ENCODE measurements around the gene FETUB. TPM values are rescaled to one million over a fixed set of nuclear protein-coding genes. Genes with fewer than 3 reads are reported as not detected.

FETUB gene
- polyA plus RNA-seq, 3 donors: not detected

DNA sequence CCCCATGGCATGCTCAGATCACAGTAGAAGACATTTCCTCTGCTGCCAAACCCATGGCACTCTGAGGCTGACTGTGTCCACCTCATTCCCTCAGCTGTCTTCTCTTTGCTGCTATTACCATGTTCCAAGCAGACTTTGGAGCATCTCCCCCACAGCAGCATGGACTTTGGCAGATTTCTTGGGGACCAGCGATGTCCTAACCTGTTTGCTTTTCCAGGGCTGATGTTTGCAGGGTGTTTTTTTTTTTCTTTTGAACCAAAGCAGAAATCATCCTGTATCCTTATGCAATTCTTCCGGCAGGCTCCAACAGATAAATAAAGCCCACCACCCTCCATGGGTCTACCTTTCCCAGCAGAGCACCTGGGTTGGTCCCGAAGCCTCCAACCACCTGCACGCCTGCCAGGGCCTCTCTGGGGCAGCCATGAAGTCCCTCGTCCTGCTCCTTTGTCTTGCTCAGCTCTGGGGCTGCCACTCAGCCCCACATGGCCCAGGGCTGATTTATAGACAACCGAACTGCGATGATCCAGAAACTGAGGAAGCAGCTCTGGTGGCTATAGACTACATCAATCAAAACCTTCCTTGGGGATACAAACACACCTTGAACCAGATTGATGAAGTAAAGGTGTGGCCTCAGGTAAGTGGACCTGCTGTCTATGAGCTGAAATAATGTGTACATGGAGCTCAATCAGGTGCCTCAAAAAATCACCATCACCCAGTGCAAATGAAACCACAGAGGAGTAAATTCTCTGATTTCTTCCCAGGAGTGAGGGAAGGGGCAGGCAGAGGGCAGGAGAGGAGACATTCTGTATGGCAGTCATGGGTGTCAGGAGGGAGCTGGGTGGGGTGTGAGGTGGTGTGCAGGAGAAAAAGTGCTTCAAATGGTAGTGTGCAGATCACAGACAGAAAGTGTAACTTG is 27.2 kb upstream of the FETUB start, which contains the start of gene AHSG:
AHSG (plus strand) TSS at position 340 of the 916 bp plus-strand sequence; CDS start at position 422, 82 bp downstream.
- H3K27ac ChIP-seq (ENCODE audit: low read depth in 1 of 2, low read length in 2 of 2): no peak within 1 kb of the TSS
- no peaks in the 10 kb centered on the region for H4K20me1 ChIP-seq (ENCODE audit: insufficient read depth, low read length)
- TF ChIP-seq, protein P1, sequence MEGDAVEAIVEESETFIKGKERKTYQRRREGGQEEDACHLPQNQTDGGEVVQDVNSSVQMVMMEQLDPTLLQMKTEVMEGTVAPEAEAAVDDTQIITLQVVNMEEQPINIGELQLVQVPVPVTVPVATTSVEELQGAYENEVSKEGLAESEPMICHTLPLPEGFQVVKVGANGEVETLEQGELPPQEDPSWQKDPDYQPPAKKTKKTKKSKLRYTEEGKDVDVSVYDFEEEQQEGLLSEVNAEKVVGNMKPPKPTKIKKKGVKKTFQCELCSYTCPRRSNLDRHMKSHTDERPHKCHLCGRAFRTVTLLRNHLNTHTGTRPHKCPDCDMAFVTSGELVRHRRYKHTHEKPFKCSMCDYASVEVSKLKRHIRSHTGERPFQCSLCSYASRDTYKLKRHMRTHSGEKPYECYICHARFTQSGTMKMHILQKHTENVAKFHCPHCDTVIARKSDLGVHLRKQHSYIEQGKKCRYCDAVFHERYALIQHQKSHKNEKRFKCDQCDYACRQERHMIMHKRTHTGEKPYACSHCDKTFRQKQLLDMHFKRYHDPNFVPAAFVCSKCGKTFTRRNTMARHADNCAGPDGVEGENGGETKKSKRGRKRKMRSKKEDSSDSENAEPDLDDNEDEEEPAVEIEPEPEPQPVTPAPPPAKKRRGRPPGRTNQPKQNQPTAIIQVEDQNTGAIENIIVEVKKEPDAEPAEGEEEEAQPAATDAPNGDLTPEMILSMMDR (IDR thresholded peaks at IDR 0.05): no peak
- H3K27me3 ChIP-seq (ENCODE audit: control insufficient read depth in 2 of 2, insufficient read depth in 2 of 2, low read length in 2 of 2): peaks cover 12 to 32% of the 10 kb centered on the region in 2 donors
- no peak within 1 kb of the TSS for H3K9ac ChIP-seq (ENCODE audit: insufficient read depth, low read length, poor library complexity, severe bottlenecking)
- Mint-ChIP-seq H3K27ac (no peak within 1 kb of the TSS), H3K9me3 (peaks cover 0 to 2% (median 0%) of the 10 kb centered on the region in 7 donors), H3K36me3 (no peaks in the 10 kb centered on the region), H3K27me3 (ENCODE audit: low read depth in 3 of 3) (peaks cover 24 to 37% (median 32%) of the 10 kb centered on the region in 3 donors), H3K4me1 (peaks cover 18% of the 10 kb centered on the region), H3K4me3 (peak within 1 kb of the TSS in 1 of 2 donors; percentile 51)
- H3K36me3 ChIP-seq (replicated peaks in 1 of 2; ENCODE audit: control insufficient read depth in 1 of 2, insufficient read depth in 2 of 2, low read length in 2 of 2): no peaks in the 10 kb centered on the region
- H3K4me1 ChIP-seq (ENCODE audit: control insufficient read depth in 1 of 2, insufficient read depth in 2 of 2, low read length in 2 of 2): peaks cover 6 to 10% of the 10 kb centered on the region in 2 donors
- intact Hi-C loops (cut with micrococcal nuclease): loop anchor here in 1 of 2 donors (10.0 kb wide), 1 partner anchor 628 kb away; no protein-coding TSS in a partner anchor
- H3K4me2 ChIP-seq (replicated peaks; ENCODE audit: extremely low read depth, low read length, poor library complexity, severe bottlenecking): no peak within 1 kb of the TSS
- no peaks in the 10 kb centered on the region for H3K79me2 ChIP-seq (ENCODE audit: insufficient read depth, low read length)
- no peak within 1 kb of the TSS for H3K4me3 ChIP-seq (replicated peaks in 1 of 3; ENCODE audit: low read depth in 2 of 3, low read length in 3 of 3)
- H3K9me3 ChIP-seq (replicated peaks in 1 of 2; ENCODE audit: control insufficient read depth in 1 of 2, insufficient read depth in 1 of 2, low read length in 2 of 2): no peaks in the 10 kb centered on the region
- DNase-seq: no peak
- 90% methylated on average over 4 of the region's 7 CpGs for WGBS (ENCODE audit: insufficient coverage)
- H2AFZ ChIP-seq (ENCODE audit: insufficient read depth, low read depth, low read length, poor library complexity, severe bottlenecking): peak within 1 kb of the TSS; percentile 12

DNA sequence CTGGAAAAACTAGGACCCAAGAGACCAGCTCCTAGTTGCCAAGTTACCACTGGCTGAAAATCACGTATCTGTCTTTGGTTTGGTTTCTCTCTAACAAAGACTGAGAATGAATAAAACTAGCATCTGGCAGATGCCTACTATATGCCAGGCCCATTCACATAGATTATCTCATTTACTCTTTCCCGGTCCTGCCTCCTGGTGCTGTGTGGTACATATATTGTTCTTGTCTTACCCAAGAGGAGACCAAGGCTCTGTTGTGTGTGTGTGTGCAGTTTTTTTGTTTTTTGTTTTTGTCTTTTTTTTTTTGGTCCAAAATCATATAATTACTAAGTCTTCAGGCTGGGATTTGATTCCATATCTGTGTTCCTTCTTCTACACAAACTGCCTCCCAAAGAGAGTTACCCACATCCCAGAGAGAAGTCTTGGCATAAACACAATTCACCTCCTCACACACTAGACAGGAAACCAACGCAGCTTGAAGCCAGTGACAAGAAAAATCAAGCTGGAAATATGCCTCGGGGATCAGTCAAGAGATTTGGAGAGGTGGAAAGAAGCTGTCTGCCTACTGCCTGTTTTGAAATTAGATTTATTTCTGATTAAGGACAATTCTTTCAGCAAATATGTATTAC is 26.4 kb upstream of the FETUB start:
- H2AFZ ChIP-seq (ENCODE audit: insufficient read depth, low read depth, low read length, poor library complexity, severe bottlenecking): peak overlapping the region; percentile 12

More for the DNA sequence above, 26.4 kb upstream of the FETUB start:
- H3K27ac Mint-ChIP-seq: no peak overlapping the region
- H3K27me3 Mint-ChIP-seq (ENCODE audit: low read depth in 3 of 3): peaks cover 26 to 39% (median 35%) of the 10 kb centered on the region in 3 donors
- no peak overlapping the region for H3K4me2 ChIP-seq (replicated peaks; ENCODE audit: extremely low read depth, low read length, poor library complexity, severe bottlenecking)
- peaks cover 6 to 10% of the 10 kb centered on the region in 2 donors for H3K4me1 ChIP-seq (ENCODE audit: control insufficient read depth in 1 of 2, insufficient read depth in 2 of 2, low read length in 2 of 2)
- TF ChIP-seq, protein P1 (IDR thresholded peaks at IDR 0.05): no peak
- H4K20me1 ChIP-seq (ENCODE audit: insufficient read depth, low read length): no peaks in the 10 kb centered on the region
- WGBS (ENCODE audit: insufficient coverage): 67% methylated on average over 1 of the region's 4 CpGs
- peak overlapping the region in 1 of 2 donors; percentile 51 for H3K4me3 Mint-ChIP-seq
- no peaks in the 10 kb centered on the region for H3K36me3 ChIP-seq (replicated peaks in 1 of 2; ENCODE audit: control insufficient read depth in 1 of 2, insufficient read depth in 2 of 2, low read length in 2 of 2)
- H3K36me3 Mint-ChIP-seq: no peaks in the 10 kb centered on the region
- H3K9me3 Mint-ChIP-seq: peaks cover 0 to 2% (median 0%) of the 10 kb centered on the region in 7 donors
- DNase-seq: no peak
- H3K4me3 ChIP-seq (replicated peaks in 1 of 3; ENCODE audit: low read depth in 2 of 3, low read length in 3 of 3): no peak overlapping the region
- peaks cover 13 to 34% of the 10 kb centered on the region in 2 donors for H3K27me3 ChIP-seq (ENCODE audit: control insufficient read depth in 2 of 2, insufficient read depth in 2 of 2, low read length in 2 of 2)
- H3K27ac ChIP-seq (ENCODE audit: low read depth in 1 of 2, low read length in 2 of 2): no peak overlapping the region
- H3K9ac ChIP-seq (ENCODE audit: insufficient read depth, low read length, poor library complexity, severe bottlenecking): no peak overlapping the region
- no peaks in the 10 kb centered on the region for H3K79me2 ChIP-seq (ENCODE audit: insufficient read depth, low read length)
- H3K4me1 Mint-ChIP-seq: peaks cover 18% of the 10 kb centered on the region
- intact Hi-C loops (cut with micrococcal nuclease): loop anchor here in 1 of 2 donors (2.0 to 10.0 kb wide), 2 partner anchors 207 to 629 kb away; no protein-coding TSS in a partner anchor
- H3K9me3 ChIP-seq (replicated peaks in 1 of 2; ENCODE audit: control insufficient read depth in 1 of 2, insufficient read depth in 1 of 2, low read length in 2 of 2): no peaks in the 10 kb centered on the region

Measured in CD14-positive monocyte (primary cell).